Spleen (tissue), 7 donors: Measurements from ENCODE around the gene CTSD.

Experiments used
- CTCF ChIP-seq, 11 experiments: fragments of 200-600 bp in 7 of 11; fragments of 450-650 bp in 4 of 11; sonication (generic) in 4 of 11; IDR thresholded peaks in 8 of 11; conservative IDR thresholded peaks in 3 of 11; 1 replicate in 7 of 11; 2 replicates in 4 of 11; pipeline versions ENCODE4 v1.4.0 to v1.8.0; 2016 to 2021; ENCODE audit warnings: antibody characterized with exemption in 11 of 11, inconsistent platforms in 4 of 11, mild to moderate bottlenecking in 1 of 11
- POLR2A ChIP-seq, 3 donors: fragments of 450-650 bp; IDR thresholded peaks; one replicate each; pipeline ENCODE4 v1.5.1; 2017; ENCODE audit warnings: antibody characterized with exemption in 3 of 3, mild to moderate bottlenecking in 1 of 3
- POLR2AphosphoS5 ChIP-seq, 3 donors: sonication (generic); formaldehyde crosslinking; IDR thresholded peaks; one replicate each; pipeline ENCODE4 v1.5.1; 2017; ENCODE audit warnings: antibody characterized with exemption in 3 of 3
- donor health status: DM: no; HTN: no; CAD: no; lungs with moderate emphysema.
- donor health status: DM: no; HTN: no; CAD: no.
- donor health status: DM: no; HTN: no; CAD: no.

- TF ChIP-seq CTCF (IDR thresholded peaks at IDR 0.05 in 8 of 11, conservative IDR thresholded peaks at IDR 0.05 in 3 of 11) (no peak), POLR2A (IDR thresholded peaks at IDR 0.05) (no peak), POLR2AphosphoS5 (IDR thresholded peaks at IDR 0.05) (no peak)
These were observed 19.4 kb upstream of the CTSD start for GRCh38 chr11:1782831-1783724.
